K562 (cell line): Measurements from ENCODE around the gene PACS2. TPM values are rescaled to one million over a fixed set of nuclear protein-coding genes. Genes with fewer than 3 reads are reported as not detected.

Experiments used
- ATAC-seq: fragments of 200-7000 bp; cut with Tn5 transposase; 3 replicates; pipeline ENCODE4 v1.9.1; 2020; ENCODE audit warnings: moderate library complexity
- BruUV-seq: library from RNA; stranded (reverse); fragments of 400-500 nt; replicated peaks from 2 replicates; lab custom pipeline; 2021; lab: Mats Ljungman, UMichigan
- CTCF ChIA-PET: fragments of 300-600 bp; formaldehyde crosslinking; extraction: SDS; loops from one replicate; lab custom pipeline; 2021; ENCODE audit warnings: low intra/inter-chr PET ratio; lab: Yijun Ruan, JAX
- POLR2A ChIA-PET: fragments of 300-600, 350-650 bp; sonication (Branson Sonifier 250); formaldehyde crosslinking; extraction: SDS; loops from one replicate; lab custom pipeline; 2021; ENCODE audit warnings: antibody characterized with exemption, inconsistent platforms; lab: Yijun Ruan, JAX
- DNase-seq, 4 experiments: peaks; one replicate each; pipeline versions ENCODE4 v3.0.0 to v3.0.0-alpha.2; 2011 to 2018; ENCODE audit warnings: low spot score in 3 of 4, mixed read lengths in 3 of 4; ENCODE audit errors: extremely low read depth in 1 of 4
- FAIRE-seq: peaks from 2 replicates; lab custom pipeline; 2011; peaks lifted over from hg19 to GRCh38; lab: Jason Lieb, UNC
- H2AFZ ChIP-seq: 2 replicates; pipeline ENCODE4 v1.6.0; 2011; ENCODE audit warnings: low read depth, low read length, control low read depth, inconsistent platforms
- H3K27ac ChIP-seq: fragments of 200-600 bp; 3 replicates; pipeline ENCODE4 v1.8.0; 2011; ENCODE audit warnings: low read depth, mild to moderate bottlenecking, control low read depth, inconsistent platforms, low read length, moderate library complexity, mixed read lengths; ENCODE audit errors: extremely low read depth
- H3K27me3 ChIP-seq, 2 experiments: fragments of 300-600 bp in 1 of 2; 2 replicates in 1 of 2; 3 replicates in 1 of 2; pipeline versions ENCODE4 v1.6.0 to v1.8.0; 2011; ENCODE audit warnings: inconsistent platforms in 2 of 2, low read length in 2 of 2, mild to moderate bottlenecking in 1 of 2, mixed read lengths in 1 of 2, moderate library complexity in 1 of 2; ENCODE audit not compliant: control insufficient read depth in 2 of 2, insufficient read depth in 2 of 2
- H3K36me3 ChIP-seq: fragments of 300-600 bp; 3 replicates; pipeline ENCODE4 v1.8.0; 2011; ENCODE audit warnings: mild to moderate bottlenecking, low read length, inconsistent platforms; ENCODE audit not compliant: control insufficient read depth, insufficient read depth
- H3K4me1 ChIP-seq, 2 experiments: fragments of 200-600 bp in 1 of 2; replicated peaks in 1 of 2; 2 replicates in 1 of 2; 3 replicates in 1 of 2; pipeline versions ENCODE4 v1.5.1 to v1.8.0; 2011; ENCODE audit warnings: inconsistent platforms in 2 of 2, low read length in 2 of 2, mild to moderate bottlenecking in 1 of 2, mixed read lengths in 1 of 2, moderate library complexity in 1 of 2; ENCODE audit not compliant: control insufficient read depth in 2 of 2, insufficient read depth in 2 of 2
- H3K4me2 ChIP-seq: 2 replicates; pipeline ENCODE4 v1.6.1; 2011; ENCODE audit warnings: low read length, control low read depth, inconsistent platforms, mixed read lengths; ENCODE audit not compliant: insufficient read depth
- H3K4me3 ChIP-seq: fragments of 200-600 bp; sonication (generic), shearing (Covaris generic); 2 replicates; pipeline ENCODE4 v1.5.1; 2016; ENCODE audit warnings: control low read depth, inconsistent platforms
- H3K79me2 ChIP-seq: fragments of 200-600 bp; 3 replicates; pipeline ENCODE4 v1.8.0; 2011; ENCODE audit warnings: low read length, inconsistent platforms; ENCODE audit not compliant: control insufficient read depth, insufficient read depth
- H3K9ac ChIP-seq, 2 experiments: 2 replicates each; pipeline versions ENCODE4 v1.6.0 to v1.6.1; 2011; ENCODE audit warnings: low read depth in 2 of 2, low read length in 2 of 2, control low read depth in 1 of 2, inconsistent platforms in 1 of 2, mild to moderate bottlenecking in 1 of 2, mixed read lengths in 1 of 2; ENCODE audit not compliant: insufficient read depth in 1 of 2
- H3K9me1 ChIP-seq: one replicate; pipeline ENCODE4 v1.6.0; 2011; ENCODE audit warnings: inconsistent platforms, mild to moderate bottlenecking, low read length, moderate library complexity; ENCODE audit not compliant: control insufficient read depth, insufficient read depth
- H3K9me3 ChIP-seq: replicated peaks from 2 replicates; pipeline ENCODE4 v1.5.1; 2011; ENCODE audit warnings: low read depth, low read length, inconsistent platforms; ENCODE audit not compliant: control insufficient read depth, insufficient read depth
- H4K20me1 ChIP-seq: replicated peaks from 2 replicates; pipeline ENCODE4 v1.6.1; 2011; ENCODE audit warnings: low read length, inconsistent platforms, mixed read lengths; ENCODE audit not compliant: control insufficient read depth, insufficient read depth
- HDAC1 ChIP-seq, 2 experiments: fragments of 450-650 bp; IDR thresholded peaks; 2 replicates each; pipeline ENCODE4 v1.6.1; 2016 to 2017; ENCODE audit warnings: inconsistent platforms in 1 of 2, mild to moderate bottlenecking in 1 of 2, moderate library complexity in 1 of 2
- HDAC6 ChIP-seq: IDR thresholded peaks from 2 replicates; pipeline ENCODE4 v1.6.1; 2012; ENCODE audit warnings: low read depth, mild to moderate bottlenecking, control low read depth, inconsistent platforms, low read length, moderate library complexity
- MYC ChIP-seq, 2 experiments: fragments of 250-450 bp in 1 of 2; sonication (Bioruptor Pico) in 1 of 2; IDR thresholded peaks; 2 replicates each; pipeline versions ENCODE4 v1.5.1 to v1.6.1; 2012 to 2021; ENCODE audit warnings: low read depth in 2 of 2, borderline replicate concordance in 1 of 2, improper control_type of control experiment in 1 of 2, low read length in 1 of 2, mild to moderate bottlenecking in 1 of 2, moderate library complexity in 1 of 2
- VEZF1 ChIP-seq: fragments of 200-800 bp; sonication (Bioruptor generic); IDR thresholded peaks from 2 replicates; pipeline ENCODE4 v1.6.1; 2017; ENCODE audit warnings: missing genetic modification characterization, missing compliant biosample characterization
- ZBTB7A ChIP-seq: IDR thresholded peaks from 2 replicates; pipeline ENCODE4 v1.6.1; 2011; ENCODE audit warnings: low read depth, mild to moderate bottlenecking, low read length, moderate library complexity, borderline replicate concordance; ENCODE audit not compliant: control insufficient read depth
- ZNF184 ChIP-seq: sonication (generic); formaldehyde crosslinking; IDR thresholded peaks from 2 replicates; pipeline ENCODE4 v1.5.0; 2020; ENCODE audit warnings: missing genetic modification reagents
- ZNF253 ChIP-seq: fragments of 250-450 bp; sonication (Bioruptor Pico); conservative IDR thresholded peaks from 2 replicates; pipeline ENCODE4 v1.6.1; 2021; ENCODE audit warnings: mild to moderate bottlenecking
- ZNF780A ChIP-seq: fragments of 250-450 bp; sonication (Bioruptor Pico); IDR thresholded peaks from 2 replicates; pipeline ENCODE4 v1.5.0; 2021; ENCODE audit warnings: mild to moderate bottlenecking
- WGBS: fragments of 100-300 bp; shearing (Covaris generic); methylation state at CpG from one replicate; pipeline ENCODE4 v1.1.6; 2016; ENCODE audit warnings: low coverage, mixed read lengths; ENCODE audit not compliant: insufficient coverage; ENCODE audit errors: missing lambda C conversion rate; 5-methylcytosine and 5-hydroxymethylcytosine counted together
- in situ Hi-C: fragments of 300-500 bp; cut with MboI; formaldehyde crosslinking; loops from 4 replicates; pipeline ENCODE4 v1.15.0; 2018; ENCODE audit warnings: inconsistent platforms, mixed read lengths
- intact Hi-C: fragments of 100-400 bp; cut with micrococcal nuclease; formaldehyde crosslinking; loops from 2 replicates; pipeline ENCODE4 v1.14.2; 2022
- polyA plus RNA-seq, 8 experiments: library from polyadenylated mRNA; depleted of rRNA in 4 of 8; stranded (reverse) in 5 of 8; unstranded in 3 of 8; fragments of >200 nt; fragmentation: Nextera tagmentation in 2 of 8; fragmentation: Illumina TruSeq in 1 of 8; extraction: Ambion mirVana in 2 of 8; extraction: Trizol in 1 of 8; gene quantifications; 2 replicates each; pipeline versions ENCODE4 v1.2.1 to v1.2.3, GENCODE V29; 2011 to 2014; ENCODE audit warnings: inconsistent platforms in 1 of 8, missing spikeins in 1 of 8
- total RNA-seq, 7 experiments: library from RNA; depleted of rRNA in 6 of 7; stranded (reverse); fragments of >200 nt in 6 of 7; fragmentation: Illumina TruSeq in 2 of 7; extraction: Trizol in 2 of 7; gene quantifications; 2 replicates each; pipeline versions ENCODE4 v1.2.1 to v1.2.3, GENCODE V29; 2011 to 2021; ENCODE audit warnings: low replicate concordance in 1 of 7

The PACS2 gene
- total and polyA plus RNA-seq, 9 of the 15 experiments (the other 6 are each of a cell fraction or from before 2014, with no cell fraction given): 0.11 to 20.8 (median 9.9) TPM

- ATAC-seq (no peak), DNase-seq (no peak), FAIRE-seq (no peak)
- intact Hi-C loops (no loop called here), in situ Hi-C loops (no loop called here)
- no peaks in the 10 kb centered on the region for H3K9me3 ChIP-seq
- H3K4me3 ChIP-seq: no peak overlapping the region
- peaks cover 0 to 63% of the 10 kb centered on the region in 2 experiments; a peak in 3 of 5 replicates for H3K4me1 ChIP-seq
- H3K4me2 ChIP-seq: no peak overlapping the region
- H2AFZ ChIP-seq: no peak overlapping the region
- ChIA-PET POLR2A (no interaction called here), CTCF (no interaction called here)
- H3K9ac ChIP-seq: no peak overlapping the region
- no peak overlapping the region for H3K27ac ChIP-seq
- no peaks in the 10 kb centered on the region for H3K36me3 ChIP-seq
- no peaks in the 10 kb centered on the region for H4K20me1 ChIP-seq
- no TSS peak for BruUV-seq
- H3K9me1 ChIP-seq: no peaks in the 10 kb centered on the region
- H3K79me2 ChIP-seq: no peaks in the 10 kb centered on the region
- no peaks in the 10 kb centered on the region for H3K27me3 ChIP-seq
- TF ChIP-seq HDAC1 (IDR thresholded peaks at IDR 0.05): no peak
- TF ChIP-seq ZBTB7A: no peak
- TF ChIP-seq ZNF253 (CRISPR knock-in tag): no peak
- no peak for TF ChIP-seq ZNF184 (CRISPR knock-in tag)
- TF ChIP-seq VEZF1 (CRISPR knock-in tag): no peak
- no peak for TF ChIP-seq MYC (IDR thresholded peaks at IDR 0.05; ENCODE audit: low read depth, low read length)
- TF ChIP-seq MYC (CRISPR knock-in tag; IDR thresholded peaks at IDR 0.05; ENCODE audit: borderline replicate concordance, low read depth): no peak
- no peak for TF ChIP-seq HDAC6
- TF ChIP-seq ZNF780A (CRISPR knock-in tag): no peak
- 71% methylated on average over 5 of the region's 23 CpGs for WGBS
These were observed 77.0 kb downstream of the PACS2 start for GRCh38 chr14:105391541-105391940.
